ENCODE results near the gene BCL2A1.
"Not testable (repeated sequence)": the region's sequence is repeated elsewhere in the genome, so short reads cannot be mapped to it uniquely, and the experiment has no call there.

Gene BCL2A1

GRCh38 chr15:80011596-80011995 lies 40.6 kb upstream of the BCL2A1 start:
- no peak overlapping the region for H3K4me3 ChIP-seq (replicated peaks; ENCODE audit: low read depth, low read length)
- DNase-seq (ENCODE audit: low read depth): no peak
- TF ChIP-seq CTCF (IDR thresholded peaks at IDR 0.05; ENCODE audit: low read length, missing control alignments): no peak

GRCh38 chr15:80011041-80011523 lies 40.1 kb upstream of the BCL2A1 start:
- not testable (repeated sequence) for H3K4me3 ChIP-seq (replicated peaks; ENCODE audit: low read depth, low read length)

GRCh38 chr15:80010131-80010673 lies 39.2 kb upstream of the BCL2A1 start:
- H3K4me3 ChIP-seq (replicated peaks; ENCODE audit: low read depth, low read length): no peak overlapping the region
- no peak for TF ChIP-seq CTCF (IDR thresholded peaks at IDR 0.05; ENCODE audit: low read length, missing control alignments)
- DNase-seq (ENCODE audit: low read depth): peak; percentile 16

More at GRCh38 chr15:80011041-80011523, 40.1 kb upstream of the BCL2A1 start:
- DNase-seq (ENCODE audit: low read depth): peak; percentile 50

GRCh38 chr15:80007532-80007931 lies 36.5 kb upstream of the BCL2A1 start:
- H3K4me3 ChIP-seq (replicated peaks; ENCODE audit: low read depth, low read length): no peak overlapping the region
- no peak for DNase-seq (ENCODE audit: low read depth)
- TF ChIP-seq CTCF (IDR thresholded peaks at IDR 0.05; ENCODE audit: low read length, missing control alignments): no peak

- no peak for TF ChIP-seq CTCF (IDR thresholded peaks at IDR 0.05; ENCODE audit: low read length, missing control alignments)
- no peak overlapping the region for H3K4me3 ChIP-seq (replicated peaks; ENCODE audit: low read depth, low read length)
- no peak for DNase-seq (ENCODE audit: low read depth)
Measured at GRCh38 chr15:80006946-80007345, 36.0 kb upstream of the BCL2A1 start.

- no peak for TF ChIP-seq CTCF (IDR thresholded peaks at IDR 0.05; ENCODE audit: low read length, missing control alignments)
- no peak for DNase-seq (ENCODE audit: low read depth)
- H3K4me3 ChIP-seq (replicated peaks; ENCODE audit: low read depth, low read length): no peak overlapping the region
Measured at GRCh38 chr15:80003934-80004472, 33.0 kb upstream of the BCL2A1 start.

GRCh38 chr15:80003171-80003570 lies 32.2 kb upstream of the BCL2A1 start:
- no peak for DNase-seq (ENCODE audit: low read depth)
- no peak for TF ChIP-seq CTCF (IDR thresholded peaks at IDR 0.05; ENCODE audit: low read length, missing control alignments)
- no peak overlapping the region for H3K4me3 ChIP-seq (replicated peaks; ENCODE audit: low read depth, low read length)
